CD4-positive, alpha-beta T cell treated with Interferon gamma for 1 hour (primary cell): Measurements from ENCODE around the gene CSNK1A1.
"Not testable (repeated sequence)": the region's sequence is repeated elsewhere in the genome, so short reads cannot be mapped to it uniquely, and the experiment has no call there.

Experiments
- DNase-seq: peaks from one replicate; pipeline ENCODE4 v3.0.0-alpha.2; 2020

Gene CSNK1A1

GRCh38 chr5:149453618-149454415, 97.4 kb downstream of the CSNK1A1 start:
- DNase-seq, result no peak

- DNase-seq, result no peak
These were observed 98.3 kb downstream of the CSNK1A1 start for GRCh38 chr5:149452665-149453617.

- DNase-seq, result no peak
These were observed 99.1 kb downstream of the CSNK1A1 start for GRCh38 chr5:149452007-149452664.

GRCh38 chr5:149450199-149450598, 101.0 kb downstream of the CSNK1A1 start:
- DNase-seq, result no peak

- no peak for DNase-seq
These were observed 102.2 kb downstream of the CSNK1A1 start for GRCh38 chr5:149448831-149449714.

GRCh38 chr5:149448431-149448830, 102.8 kb downstream of the CSNK1A1 start:
- no peak for DNase-seq

- no peak for DNase-seq
These were observed 103.6 kb downstream of the CSNK1A1 start for GRCh38 chr5:149447373-149448367.

- DNase-seq, result not testable (repeated sequence)
These were observed 104.4 kb downstream of the CSNK1A1 start for GRCh38 chr5:149446794-149447193.

GRCh38 chr5:149445739-149446369, 105.4 kb downstream of the CSNK1A1 start:
- no peak for DNase-seq

- no peak for DNase-seq
These were observed 105.9 kb downstream of the CSNK1A1 start for GRCh38 chr5:149445343-149445738.

GRCh38 chr5:149444430-149444829, 106.8 kb downstream of the CSNK1A1 start:
- DNase-seq, result not testable (repeated sequence)

GRCh38 chr5:149443210-149443609, 108.0 kb downstream of the CSNK1A1 start:
- DNase-seq, result no peak

- peak; percentile 47 for DNase-seq
These were observed 108.6 kb downstream of the CSNK1A1 start for GRCh38 chr5:149442563-149443182.
